Urothelium cell line (cell line): Measurements from ENCODE around the gene CCL19.

ENCODE experiments used
- DNase-seq: peaks from one replicate; pipeline ENCODE4 v3.0.0; 2011; ENCODE audit warnings: low spot score, mixed read lengths
- FAIRE-seq: peaks from 2 replicates; lab custom pipeline; 2011; peaks lifted over from hg19 to GRCh38; lab: Jason Lieb, UNC

The CCL19 gene

DNA sequence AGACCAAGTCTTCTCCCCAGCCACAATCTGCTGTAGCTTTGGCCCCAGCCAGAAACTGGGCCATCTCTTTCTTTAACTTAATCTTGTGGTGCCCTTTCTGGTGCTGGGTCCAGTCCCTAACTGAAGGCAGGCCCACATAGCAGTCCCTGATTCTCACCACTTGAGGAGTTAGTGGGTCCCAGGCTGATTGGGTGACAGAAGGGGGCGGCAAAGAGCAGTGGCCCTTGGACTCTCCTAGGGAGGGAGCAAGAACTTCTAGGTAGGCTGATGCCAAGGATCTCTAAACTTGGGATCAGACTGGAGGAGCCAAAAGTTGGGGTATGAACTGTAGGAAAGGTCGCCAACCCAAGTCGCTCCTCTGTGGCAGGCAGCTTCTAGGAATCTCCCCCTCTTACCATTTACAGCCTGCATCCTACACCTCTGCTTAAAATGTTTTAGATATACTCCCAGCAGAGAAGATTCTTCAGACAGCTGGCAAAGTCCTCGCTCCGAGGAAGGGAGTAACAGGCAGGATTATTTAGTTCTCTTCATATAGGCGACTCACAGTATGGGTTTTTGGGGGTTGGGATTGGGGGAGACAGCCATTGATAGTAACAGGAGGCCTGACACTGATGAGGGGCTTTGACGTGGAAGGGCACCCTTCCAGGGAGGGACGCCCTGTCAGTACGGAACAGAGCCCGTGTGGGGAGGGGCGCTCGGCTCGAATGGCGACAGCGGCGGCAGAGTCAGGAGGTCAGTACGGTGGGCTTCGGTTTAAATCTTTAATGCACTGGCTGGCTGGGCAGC is 26.6 kb downstream of the CCL19 start:
- FAIRE-seq (no peak), DNase-seq (peak; percentile 77)

DNA sequence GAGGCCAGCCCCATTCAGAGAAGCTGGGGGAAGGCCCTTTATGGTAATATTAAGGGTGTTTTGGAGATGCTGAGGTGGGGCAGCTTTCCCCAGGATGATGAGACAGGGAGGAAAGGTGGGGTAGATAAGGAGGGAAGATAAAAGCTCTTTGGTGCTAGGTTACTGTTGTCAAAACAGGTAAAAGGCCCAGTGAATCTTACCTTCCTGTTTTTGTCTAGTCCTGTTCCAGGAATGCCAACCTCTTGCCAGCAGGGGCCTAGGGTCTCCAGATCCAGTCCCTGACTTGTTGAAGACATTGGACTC is 27.8 kb downstream of the CCL19 start:
- DNase-seq, result no peak
- FAIRE-seq, result no peak

- no peak for DNase-seq
- FAIRE-seq, result no peak
These were observed 28.4 kb downstream of the CCL19 start, which contains the start of gene CCL27 for GRCh38 chr9:34662526-34663302. Gene CCL27 (minus strand): TSS chr9:34662657. CDS start chr9:34662633, 24 bp downstream.

- DNase-seq, result no peak
- FAIRE-seq, result peak; percentile 48
These were observed 31.4 kb downstream of the CCL19 start for GRCh38 chr9:34659592-34660253.

DNA sequence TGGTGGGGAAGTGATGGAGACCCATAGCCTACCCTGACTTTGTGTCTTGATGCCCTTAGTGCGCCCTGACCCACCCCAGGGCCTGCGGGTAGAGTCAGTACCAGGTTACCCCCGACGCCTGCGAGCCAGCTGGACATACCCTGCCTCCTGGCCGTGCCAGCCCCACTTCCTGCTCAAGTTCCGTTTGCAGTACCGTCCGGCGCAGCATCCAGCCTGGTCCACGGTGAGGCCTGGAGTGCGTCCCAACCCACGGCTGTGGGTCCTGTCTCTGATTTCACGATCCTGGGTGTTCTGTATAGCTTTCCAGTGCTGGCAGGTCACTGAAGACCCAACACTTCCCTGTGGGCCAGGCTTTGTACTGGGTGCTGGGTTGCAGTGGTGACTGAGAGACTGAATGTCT is 32.6 kb downstream of the CCL19 start:
- DNase-seq, result no peak
- FAIRE-seq, result no peak

- FAIRE-seq (no peak), DNase-seq (no peak)
These were observed 34.1 kb downstream of the CCL19 start for GRCh38 chr9:34656992-34657391.

- FAIRE-seq (no peak), DNase-seq (no peak)
These were observed 35.7 kb downstream of the CCL19 start for GRCh38 chr9:34655394-34655793.

GRCh38 chr9:34654323-34655051 is 36.6 kb downstream of the CCL19 start:
- no peak for FAIRE-seq
- DNase-seq, result no peak

DNA sequence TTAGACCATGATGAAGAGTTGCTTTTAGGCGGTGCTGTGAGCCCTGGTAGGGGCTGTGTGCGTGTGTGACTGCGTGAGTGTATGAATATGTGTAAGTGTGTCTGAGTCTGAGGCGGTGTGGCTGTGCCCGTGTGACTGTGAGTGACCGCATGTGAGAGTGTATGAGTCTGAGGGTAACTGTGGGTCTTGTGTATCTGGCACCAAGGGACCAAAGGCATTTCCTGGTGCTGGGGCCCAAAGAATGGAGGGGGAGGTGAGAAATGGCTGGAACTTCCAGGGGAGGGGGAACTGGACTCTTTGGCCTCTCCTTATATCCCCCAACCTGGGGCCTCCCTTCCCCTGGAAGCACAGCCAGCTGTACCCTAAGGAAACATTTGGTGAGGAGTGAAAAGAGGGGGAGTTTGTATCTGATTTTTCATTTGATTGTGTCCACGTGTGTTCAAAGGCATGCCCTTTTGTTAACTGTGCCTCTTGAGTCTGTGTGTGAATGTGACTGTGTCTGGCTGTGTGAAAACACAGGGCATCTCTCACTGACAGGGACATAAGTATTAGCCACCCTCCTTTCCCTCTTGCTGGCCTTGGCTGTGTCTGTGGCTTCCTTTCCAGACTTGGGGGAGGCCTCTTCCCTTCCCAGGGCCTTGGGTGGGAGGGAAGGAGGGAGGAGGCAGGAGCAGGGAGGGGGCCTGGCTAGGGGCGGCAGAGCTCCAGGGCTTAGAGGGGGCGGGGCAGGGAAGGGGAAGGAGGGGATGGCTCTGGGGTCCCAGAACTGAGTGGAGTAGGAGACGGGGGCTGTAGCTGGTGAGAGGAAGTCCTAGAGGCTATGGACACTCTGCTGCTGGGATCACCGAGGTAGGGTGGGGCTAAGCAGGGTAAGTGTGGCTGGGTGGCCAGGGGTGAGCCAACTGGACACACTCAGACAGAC is 37.7 kb downstream of the CCL19 start:
- FAIRE-seq, result peak; percentile 17

DNA sequence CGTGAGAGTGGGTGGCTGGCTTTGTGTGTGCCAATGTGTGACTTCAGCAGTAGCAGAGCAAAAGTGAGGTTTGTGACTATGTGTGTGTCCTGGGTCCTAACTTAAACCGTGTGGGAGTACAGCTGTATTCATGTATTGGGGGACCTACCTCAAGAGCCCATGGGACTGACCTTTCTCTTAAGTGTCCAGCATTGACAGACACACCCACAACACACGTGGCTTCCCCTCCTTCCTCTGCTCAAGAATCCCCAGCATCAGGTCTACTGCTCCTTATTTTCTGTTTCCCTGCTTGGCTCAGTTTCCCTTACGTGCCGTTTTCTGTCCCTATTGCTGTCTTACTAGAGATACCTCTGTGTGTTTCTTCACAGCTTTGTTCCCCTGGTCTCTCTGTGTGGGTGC is 38.5 kb downstream of the CCL19 start:
- DNase-seq (no peak), FAIRE-seq (no peak)

More for the DNA sequence above, 37.7 kb downstream of the CCL19 start:
- no peak for DNase-seq

DNA sequence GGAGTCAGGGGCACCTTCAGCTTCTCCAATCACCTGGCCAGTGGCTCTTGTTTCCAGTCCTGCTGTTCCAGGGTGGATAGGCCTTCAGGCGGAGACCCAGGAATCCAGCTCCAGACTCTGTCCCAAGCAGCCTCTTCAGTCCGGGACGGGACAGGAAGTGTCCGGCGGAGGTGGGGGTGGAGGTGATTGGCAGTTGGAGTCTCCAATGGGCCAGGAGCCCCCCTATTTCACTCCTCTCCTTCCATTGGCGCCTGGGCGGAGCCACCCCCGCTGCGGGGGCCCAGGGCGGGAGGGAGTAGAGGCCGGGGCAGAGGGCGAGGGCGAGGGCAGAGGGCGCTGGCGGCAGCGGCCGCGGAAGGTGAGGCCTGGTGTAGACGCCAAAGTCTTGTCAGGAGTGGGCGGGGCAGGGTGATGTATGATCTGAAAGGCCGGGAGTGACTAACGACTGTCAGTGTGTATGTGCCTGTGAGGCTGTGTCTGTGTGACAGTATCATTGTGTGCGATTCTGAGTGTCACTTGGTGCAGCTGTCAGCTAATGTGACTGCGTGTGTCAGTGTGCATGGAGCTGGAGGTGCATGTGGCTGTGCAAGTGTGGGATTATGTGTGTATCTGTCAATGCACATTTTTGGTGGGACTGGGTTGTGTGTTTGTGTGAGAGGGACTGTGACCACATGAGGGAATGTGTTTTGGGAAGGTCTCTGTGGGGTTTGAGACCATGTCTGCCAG is 39.0 kb downstream of the CCL19 start, which contains the start of gene IL11RA:
Gene IL11RA, plus strand, starts transcription at position 310 of the 726 bp plus-strand sequence. CDS start 3,033 bp downstream, outside the sequence.
- FAIRE-seq, result peak; percentile 90
- DNase-seq, result peak; percentile 95

DNA sequence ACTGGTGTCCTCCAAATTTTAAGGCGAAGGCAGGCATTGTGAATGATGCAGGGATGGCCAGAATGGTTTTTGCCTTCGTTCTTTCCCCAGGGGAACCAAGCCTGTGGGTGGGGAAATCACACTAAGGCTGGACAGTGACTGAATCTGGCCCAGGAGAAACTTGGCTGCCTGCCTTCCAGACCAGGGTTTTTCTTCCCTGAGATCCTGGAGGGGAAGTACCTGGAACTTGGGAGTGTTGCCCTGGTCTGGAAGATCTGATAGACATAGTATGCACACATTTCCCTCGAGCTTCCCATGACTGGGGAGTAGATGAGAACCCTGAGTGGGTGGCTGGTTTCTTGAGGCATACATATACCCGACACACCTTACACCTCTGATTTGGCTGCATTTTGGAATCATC is 39.8 kb downstream of the CCL19 start:
- DNase-seq (no peak), FAIRE-seq (no peak)

DNA sequence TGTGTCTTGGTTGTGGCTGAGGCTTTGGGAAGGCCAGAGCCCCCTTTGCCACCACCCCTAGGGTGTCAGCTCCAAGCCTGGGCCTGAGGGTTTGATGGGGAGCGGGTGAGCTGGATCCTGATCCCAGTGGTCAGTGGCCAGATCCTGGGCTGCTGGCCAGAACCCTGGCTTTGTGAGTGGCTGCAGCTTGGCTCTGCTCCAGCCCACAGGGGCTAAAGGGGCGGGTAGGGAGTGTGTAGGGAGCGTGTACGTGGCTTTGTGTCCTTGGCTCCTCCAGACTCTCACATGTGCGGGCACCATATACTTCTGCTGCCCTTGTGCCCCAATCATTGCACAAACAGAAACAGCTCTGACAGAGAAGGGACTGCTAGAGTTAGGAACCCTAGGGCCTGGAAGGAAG is 40.3 kb downstream of the CCL19 start:
- FAIRE-seq, result no peak

DNA sequence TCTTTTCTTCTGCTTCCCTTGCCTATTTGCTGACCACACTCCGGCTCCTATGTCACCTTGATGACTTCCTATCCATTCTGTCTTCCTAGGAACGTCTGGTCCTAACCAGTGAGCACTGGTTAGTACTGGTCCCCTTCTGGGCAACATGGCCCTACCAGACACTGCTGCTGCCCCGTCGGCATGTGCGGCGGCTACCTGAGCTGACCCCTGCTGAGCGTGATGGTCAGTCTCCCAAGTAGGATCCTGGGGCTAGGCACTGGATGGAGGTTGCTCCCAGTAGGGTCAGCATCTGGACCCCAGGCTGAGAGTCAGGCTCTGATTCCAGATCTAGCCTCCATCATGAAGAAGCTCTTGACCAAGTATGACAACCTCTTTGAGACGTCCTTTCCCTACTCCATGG is 42.4 kb downstream of the CCL19 start:
- FAIRE-seq (no peak), DNase-seq (no peak)

More for the DNA sequence above, 40.3 kb downstream of the CCL19 start:
- DNase-seq, result no peak

GRCh38 chr9:34647651-34648050 is 43.4 kb downstream of the CCL19 start:
- FAIRE-seq (no peak), DNase-seq (no peak)

- FAIRE-seq, result no peak
- DNase-seq, result no peak
These were observed 44.0 kb downstream of the CCL19 start for GRCh38 chr9:34647084-34647403.

DNA sequence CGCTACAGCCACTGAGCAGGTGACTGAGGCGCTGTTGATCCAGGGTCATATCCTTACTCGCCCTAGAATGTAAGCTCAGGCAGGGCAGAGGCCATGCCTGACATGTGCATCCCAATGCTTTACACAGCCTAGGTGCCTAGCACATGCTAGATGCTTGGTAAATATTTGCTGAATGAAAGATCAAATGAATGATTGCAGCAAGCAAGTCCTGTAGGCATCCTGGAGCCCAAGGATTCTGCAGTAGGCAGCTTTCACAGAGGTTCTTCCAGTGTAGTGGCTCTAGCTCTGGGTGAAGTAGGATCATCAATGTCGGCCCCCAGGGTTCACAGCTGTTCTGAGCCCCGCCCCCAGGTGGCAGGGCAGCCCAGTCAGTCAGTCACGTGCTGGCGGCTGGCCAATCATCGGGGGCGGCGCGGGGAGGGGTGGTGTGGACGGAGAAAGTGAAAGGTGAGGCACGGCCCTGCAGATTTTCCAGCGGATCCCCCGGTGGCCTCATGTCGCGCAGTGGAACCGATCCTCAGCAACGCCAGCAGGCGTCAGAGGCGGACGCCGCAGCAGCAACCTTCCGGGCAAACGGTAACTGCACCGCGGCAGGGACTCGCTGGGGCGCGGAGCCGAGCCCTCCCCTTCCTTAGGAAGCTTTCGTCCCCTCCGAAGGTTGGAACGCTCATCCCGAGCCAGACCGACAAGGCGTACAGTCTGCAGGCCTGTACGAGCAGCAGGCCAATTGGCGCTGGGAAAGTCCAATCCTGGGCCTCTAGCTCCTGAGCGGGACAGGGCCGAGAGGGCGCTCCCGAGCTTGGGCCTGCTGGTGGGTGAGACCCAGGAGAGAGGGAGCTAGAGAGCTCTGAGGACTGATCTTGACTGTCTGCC is 44.6 kb downstream of the CCL19 start, which contains the start of gene GALT:
Gene GALT, plus strand, starts transcription at position 465 of the 873 bp plus-strand sequence. Its CDS starts 30 bp downstream, at position 495.
- FAIRE-seq (peak; percentile 83), DNase-seq (peak; percentile 97)

DNA sequence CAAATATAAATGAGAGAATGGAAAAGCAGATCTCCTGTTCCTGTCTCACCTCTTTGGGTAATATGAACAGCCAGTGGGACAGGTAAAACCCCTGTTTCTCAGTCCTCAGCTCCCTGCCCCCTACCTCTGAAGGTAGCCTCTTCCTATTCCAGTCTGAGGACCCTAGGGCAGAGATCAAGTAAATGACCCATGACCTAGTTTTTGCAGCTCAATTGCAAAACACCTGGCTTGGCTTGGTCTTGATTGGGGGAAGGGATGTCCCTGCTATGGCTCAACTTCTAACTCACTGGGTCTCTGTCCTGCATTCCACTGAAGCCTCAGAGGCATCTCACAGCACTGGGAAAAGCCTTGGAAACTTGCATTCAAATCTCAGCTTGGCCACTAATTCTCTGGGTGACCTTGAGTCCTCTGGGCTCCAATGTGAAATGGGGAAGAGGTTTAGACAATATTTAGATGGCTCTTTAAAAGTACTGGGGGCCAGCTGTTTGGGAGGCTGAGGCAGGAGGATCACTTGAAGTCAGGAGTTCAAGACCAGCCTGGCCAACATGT is 46.2 kb downstream of the CCL19 start:
- DNase-seq (no peak), FAIRE-seq (no peak)
